Activated T-helper 9 cell treated with anti-CD3 and anti-CD28 coated beads, Interleukin-2, amount 50 U/mL, for 16 hours (primary cell): ENCODE results near the gene RNF125.
"Not testable (repeated sequence)": the region's sequence is repeated elsewhere in the genome, so short reads cannot be mapped to it uniquely, and the experiment has no call there.

Experiments
- DNase-seq: peaks from one replicate; pipeline ENCODE4 v3.0.0-alpha.2; 2020; ENCODE audit warnings: low read depth

RNF125 gene

DNA sequence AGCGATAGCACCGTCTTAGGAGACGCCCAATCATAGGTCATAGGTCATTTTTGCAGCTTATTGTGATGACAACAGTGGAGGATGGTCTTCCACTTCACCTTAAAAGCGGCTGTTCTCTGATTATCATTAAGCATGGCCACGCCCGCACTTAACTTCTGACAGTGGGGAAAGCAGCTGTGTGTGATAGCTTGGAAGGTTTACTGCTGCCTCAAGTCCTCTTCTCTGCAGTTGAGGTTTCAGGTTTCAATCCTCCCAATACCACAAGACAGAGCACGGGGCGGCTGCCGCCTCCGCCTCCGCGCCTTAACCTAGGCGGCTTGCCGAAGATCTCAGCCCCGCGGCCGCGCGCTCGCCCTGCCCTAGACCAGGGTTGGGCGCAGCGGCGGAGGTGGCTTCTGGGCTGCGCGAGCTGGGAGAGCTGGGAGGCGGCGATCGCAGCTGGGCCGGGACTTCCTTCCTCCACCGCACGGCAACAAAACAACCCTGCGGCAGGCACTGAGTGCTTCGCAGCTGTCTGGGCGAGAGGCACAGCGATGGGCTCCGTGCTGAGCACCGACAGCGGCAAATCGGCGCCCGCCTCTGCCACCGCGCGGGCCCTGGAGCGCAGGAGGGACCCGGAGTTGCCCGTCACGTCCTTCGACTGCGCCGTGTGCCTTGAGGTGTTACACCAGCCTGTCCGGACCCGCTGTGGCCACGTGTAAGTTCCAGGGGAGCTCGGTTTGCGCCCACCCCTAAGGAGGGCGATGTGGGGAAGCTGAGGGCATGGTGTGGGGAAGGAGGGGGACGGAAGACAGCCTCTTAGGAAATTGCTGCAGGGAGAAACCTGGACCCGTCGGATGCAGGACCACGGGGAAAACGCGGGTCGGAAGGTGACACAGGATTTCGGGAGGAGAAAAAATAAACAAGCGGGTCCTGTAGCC lies at the start of gene RNF125:
Gene RNF125 (plus strand): TSS at position 495 of the 920 bp plus-strand sequence. CDS start 39 bp downstream, at position 534.
- peak; percentile 79 for DNase-seq

DNA sequence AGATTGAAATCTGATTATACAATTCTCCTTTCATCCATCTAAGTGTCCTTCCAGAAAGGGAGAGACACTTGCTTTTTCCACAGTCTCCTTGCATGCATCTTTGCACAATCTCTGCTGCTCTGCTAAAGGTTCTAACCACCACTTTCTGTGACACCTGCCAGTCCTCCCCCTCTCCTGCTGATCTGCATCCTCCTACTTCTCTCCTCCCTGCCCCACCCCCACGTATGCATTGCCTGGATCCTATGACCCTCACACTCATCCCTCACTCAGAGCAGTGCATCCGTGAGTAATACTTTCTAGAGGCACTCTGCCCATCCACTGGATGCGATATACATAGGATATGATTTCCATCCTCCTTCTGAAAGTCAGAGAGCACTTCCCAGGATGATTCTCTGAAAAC lies 48.0 kb upstream of the RNF125 start:
- DNase-seq: no peak

DNA sequence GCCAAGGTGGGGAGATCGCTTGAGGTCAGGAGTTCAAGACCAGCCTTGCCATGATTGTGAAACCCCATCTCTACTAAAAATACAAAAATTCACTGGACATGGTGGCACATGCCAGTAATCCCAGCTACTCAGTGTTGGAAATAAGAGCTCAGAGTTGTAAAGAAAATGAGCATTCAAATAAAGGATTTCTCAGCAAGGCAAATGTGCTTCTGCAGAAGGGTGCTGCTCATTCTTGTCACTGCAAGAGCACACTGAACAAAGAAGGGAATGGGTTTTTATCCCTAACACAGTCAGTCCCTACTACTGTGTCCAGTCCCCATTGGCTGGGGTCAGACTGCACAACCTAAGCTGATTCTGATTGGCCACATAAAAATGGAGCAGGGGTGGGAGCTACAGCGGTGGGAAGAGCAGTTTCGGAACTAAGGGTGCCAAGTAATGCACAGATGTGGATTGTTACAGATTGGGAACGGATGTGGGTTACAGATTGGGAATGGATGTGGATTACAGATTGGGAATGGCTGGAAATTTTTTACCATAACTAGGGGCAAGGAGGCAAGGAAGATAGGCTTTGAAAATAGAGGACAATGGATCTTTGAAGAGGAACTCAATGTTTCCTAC lies 44.6 kb upstream of the RNF125 start:
- DNase-seq: no peak

DNA sequence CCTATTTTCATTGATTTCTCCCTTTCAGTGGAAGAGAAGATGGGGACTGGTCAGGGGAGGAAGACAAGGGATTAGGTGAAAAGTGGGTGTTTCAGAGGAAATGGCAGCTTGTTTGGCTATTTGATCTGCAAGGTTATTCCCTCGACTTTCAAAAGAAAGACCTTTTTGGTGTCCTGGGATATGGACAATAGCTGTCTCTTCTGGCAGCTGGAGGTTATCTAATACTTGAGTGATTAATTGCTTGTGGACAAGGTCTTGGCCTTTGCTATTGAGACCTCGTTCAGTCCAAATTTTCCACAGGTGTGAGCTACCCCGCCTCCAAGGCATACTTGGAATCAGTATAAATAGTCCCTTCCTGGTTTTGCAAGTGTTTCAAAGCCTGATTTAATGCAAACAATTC lies 42.4 kb upstream of the RNF125 start:
- no peak for DNase-seq

DNA sequence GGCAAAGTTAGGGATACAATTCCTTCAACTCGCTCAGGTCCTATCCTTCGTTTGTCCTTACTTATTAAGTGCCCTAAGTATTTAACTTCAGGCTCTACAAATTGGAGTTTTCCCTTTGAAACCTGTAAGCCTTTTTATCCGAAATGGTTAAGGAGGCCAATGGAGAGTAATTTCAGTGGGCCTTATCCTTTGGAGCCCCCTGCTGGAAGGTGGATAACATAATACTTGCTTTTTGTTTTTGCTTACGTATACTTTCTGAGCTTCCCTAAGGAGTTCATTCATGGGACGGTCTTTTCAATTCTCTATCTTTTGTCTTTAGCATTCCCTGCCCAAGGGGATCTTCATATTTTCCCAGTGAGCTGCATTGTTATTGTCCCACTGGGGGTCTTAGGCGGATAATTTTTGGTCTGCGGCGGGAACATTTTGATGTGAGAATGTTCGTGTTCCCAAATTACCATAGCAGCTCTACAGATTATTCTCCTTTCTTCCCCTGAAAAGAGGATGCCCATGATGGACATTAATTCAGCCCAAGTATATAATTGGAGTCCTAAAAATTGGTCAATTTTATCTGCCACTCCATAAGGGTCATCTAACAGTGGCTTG lies 41.3 kb upstream of the RNF125 start:
- DNase-seq: no peak

DNA sequence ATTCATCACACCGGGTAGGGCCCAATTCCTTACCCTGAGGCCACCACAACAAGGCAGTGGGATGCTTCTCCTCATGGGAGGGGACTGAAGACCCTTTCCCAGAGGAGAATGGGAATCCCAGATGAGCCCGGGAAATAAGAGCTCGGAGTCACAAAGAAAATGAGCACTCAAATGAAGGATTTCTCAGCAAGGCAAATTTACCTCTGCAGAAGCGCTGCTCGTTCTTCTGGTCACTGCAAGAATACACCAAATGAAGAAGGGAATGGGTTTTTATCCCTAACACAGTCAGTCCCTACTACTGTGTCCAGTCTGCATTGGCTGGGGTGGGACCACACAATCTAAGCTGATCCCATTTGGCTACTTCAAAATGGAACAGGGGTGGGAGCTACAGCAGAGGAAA lies 40.0 kb upstream of the RNF125 start:
- no peak for DNase-seq

DNA sequence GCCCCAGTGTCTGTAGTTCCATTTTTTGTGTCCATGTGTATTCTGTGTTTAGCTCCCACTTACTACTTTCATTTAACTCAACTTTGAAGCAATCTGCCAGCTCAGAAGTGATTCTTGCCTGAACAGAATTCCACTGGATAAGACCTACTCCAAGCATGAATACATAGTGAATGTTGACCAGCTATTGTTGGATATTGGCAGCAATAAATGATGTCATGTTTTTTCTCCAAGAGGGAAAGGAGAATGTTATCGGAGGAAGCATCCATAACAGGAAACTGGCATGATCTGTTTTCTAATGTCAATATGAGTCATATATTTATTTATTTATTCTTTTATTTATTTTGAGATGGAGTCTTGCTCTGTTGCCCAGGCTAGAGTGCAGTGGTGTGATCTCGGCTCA lies 38.9 kb upstream of the RNF125 start:
- DNase-seq: no peak

DNA sequence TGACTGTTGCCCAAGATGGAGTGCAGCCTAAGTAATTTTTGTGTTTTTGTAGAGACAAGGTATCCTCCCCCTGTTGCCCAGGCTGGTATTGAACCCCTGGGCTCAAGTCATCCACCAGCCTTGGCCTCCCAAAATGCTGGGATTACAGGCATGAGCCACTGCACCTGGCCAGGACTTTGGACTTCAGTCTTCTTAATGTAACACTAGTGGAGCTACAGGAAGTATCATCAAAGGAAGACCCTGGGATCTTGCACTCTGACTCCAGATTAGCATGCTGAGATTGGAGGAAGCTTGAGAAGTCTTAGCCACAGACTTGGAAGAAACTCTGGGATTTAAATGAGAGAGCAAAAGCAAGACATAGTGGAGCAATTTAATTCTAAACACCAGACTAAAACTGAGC lies 37.8 kb upstream of the RNF125 start:
- no peak for DNase-seq

DNA sequence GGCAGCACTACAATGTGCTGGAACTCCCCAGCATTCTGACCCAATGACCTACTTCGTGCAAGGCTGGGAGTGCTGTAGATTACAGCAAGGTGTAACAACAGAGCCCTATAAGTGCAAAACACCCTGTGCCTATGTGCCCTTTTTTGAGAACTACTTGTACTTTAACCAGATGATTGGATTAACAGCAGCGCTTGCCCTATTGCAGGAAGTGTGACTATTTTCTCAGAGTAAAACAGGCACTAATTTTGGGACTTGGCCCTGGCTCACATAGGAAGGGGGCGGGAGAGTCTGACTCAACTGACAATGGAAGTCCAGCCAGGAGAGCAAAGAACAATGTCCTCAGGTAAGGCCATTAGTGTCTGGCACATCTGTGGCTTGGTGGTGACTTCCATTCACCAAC lies 35.6 kb upstream of the RNF125 start:
- no peak for DNase-seq

DNA sequence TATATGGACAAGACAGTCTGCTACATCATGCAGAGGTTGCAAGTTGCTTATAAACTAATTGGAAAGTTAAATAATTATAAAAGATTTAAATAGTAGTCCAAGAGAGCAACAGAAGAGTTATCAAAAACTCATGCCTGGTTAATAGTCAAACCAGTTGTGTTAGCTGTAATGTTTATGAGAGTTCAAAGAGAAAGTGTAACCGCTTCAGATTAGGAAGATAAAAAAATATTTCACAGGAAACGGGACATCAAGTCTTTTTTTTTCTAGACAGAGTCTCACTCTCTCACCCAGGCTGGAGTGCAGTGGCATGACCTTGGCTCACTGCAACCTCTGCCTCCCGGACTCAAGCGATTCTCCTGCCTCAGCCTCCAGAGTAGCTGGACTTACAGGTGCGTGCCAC lies 34.6 kb upstream of the RNF125 start:
- DNase-seq: no peak

DNA sequence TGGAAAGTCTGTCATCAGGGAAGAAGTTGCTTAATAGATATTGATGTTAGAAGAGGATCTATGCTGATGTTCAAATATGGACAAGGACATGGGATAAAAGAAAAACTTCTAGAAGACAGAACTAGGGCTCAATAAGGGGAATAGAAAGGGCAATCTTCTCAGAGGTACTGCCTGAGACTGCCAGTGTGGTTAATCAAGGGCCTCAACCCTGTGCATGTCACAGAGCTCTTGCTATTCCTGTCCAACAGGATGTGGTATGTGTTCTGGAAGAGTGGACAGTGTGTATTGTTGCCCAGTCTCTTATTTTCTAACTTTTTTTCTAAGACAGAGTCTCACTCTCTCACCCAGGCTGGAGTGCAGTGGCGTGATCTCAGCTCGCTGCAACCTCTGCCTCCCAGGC lies 27.8 kb upstream of the RNF125 start:
- no peak for DNase-seq

DNA sequence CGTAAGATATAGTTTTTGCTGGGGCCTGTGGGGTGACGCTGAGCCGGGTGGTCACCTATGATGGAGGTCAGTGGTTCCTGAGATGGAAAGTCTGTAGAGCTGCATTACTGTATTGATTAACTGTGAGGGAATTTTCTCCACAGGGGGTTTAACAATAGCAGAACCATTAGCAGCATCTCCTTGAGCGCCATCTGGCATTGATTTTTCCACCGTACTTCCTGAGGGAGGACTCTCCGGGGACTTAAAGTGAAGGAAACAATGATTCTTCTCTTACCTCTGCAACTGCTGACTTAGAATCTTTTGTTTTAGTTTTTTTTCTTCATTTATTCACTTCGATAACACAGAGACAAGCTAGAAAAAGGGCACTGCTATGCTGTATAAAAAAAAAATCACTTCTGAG lies 22.6 kb upstream of the RNF125 start:
- no peak for DNase-seq

DNA sequence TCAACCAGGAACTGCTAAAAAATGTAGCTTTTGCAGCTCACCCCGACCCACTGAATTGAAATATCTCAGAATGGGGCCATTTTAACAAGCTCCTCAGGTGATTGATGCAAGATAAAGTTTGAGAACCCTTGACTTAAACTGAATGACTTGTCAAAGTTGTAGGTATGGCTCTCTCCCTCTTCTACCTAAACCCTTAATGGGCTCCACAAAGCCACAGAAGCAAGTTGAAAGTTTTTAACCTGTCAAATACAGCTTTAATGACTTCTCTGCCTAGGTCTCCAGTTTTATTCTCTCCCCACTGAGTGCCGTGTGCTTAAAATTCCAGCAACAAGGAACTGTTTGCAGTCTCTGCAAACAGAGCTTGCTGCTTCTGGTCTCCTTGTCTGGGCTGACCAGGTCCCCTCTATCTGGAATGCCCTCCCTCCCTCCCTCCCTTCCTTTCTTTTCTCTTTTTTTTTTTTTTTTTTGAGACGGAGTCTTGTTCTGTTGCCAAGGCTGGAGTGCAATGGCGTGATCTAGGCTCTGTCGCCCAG lies 19.7 kb upstream of the RNF125 start:
- DNase-seq: no peak

DNA sequence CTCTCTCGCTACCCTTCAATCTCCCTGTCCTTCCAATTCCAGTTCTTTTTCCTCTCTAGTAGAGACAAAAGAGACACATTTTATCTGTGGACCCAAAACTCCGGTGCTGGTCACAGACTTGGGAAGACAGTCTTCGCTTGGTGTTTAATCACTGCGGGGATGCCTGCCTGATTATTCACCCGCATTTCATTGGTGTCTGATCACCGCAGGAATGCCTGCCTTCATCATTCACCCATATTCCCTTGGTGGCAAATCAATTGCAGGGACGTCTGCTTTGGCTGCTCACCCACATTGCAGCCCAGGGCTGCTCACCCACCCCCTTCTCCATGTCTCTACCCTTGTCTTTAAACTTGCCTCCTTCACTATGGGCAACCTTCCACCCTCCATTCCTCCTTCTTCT lies 17.5 kb upstream of the RNF125 start:
- DNase-seq: not testable (repeated sequence)

DNA sequence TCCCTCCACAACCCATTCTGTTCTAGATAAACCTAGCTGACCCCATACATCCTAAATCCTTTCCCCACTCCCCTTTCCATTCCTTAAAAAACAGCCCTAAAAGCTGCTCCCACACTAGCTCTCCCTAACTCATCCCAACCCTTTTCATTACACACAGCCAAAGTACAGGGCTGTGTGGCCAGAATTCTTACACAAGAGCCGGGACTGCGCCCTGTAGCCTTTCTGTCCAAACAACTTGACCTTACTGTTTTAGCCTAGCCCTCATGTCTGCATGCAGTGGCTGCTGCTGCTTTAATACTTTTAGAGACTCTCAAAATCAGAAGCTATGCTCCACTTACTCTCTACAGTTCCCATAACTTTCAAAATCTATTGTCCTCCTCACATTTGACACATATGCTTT lies 14.8 kb upstream of the RNF125 start:
- DNase-seq: not testable (repeated sequence)

DNA sequence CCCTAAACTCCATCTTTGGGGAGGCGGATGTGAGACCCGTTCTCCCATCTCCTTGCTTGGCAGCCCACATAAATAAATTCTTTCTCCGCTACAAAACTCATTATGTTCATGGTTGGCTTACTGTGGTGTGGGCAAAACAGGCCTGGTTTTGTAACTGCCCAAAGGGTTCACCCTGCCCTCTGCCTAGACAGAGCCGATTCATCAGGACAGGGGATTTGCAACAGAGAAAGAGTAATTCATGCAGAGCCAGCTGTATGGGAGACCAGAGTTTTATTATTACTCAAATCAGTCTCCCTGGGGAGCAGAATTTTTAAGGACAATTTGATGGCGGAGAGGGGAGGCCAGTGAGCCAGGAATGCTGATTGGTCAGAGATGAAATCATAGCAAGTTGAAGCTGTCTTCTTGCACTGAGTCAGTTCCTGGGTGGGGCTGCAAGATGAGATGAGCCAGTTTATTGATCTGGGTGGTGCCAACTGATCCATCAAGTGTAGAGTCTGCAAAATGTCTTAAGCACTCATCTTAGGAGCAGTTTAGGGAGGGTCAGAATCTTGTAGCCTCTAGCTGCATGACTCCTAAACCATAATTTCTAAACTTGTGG lies 8.4 kb upstream of the RNF125 start:
- DNase-seq: no peak

DNA sequence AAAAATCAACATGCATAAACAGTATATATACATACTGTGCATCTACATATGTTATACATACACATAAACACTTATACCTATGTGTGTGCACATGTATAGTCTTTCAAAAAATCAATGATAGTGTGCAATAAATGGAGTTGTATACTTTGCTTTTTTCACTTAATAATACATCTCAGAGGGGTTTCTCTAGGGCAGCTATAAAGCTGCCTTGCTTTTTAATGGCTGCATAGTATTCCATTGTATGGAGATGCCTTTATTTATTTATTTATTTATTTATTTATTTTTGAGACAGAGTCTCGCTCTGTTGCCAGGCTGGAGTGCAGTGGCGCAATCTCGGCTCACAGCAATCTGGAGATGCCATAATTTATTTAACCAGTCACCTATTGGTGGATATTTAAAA lies 7.4 kb upstream of the RNF125 start:
- DNase-seq: no peak

DNA sequence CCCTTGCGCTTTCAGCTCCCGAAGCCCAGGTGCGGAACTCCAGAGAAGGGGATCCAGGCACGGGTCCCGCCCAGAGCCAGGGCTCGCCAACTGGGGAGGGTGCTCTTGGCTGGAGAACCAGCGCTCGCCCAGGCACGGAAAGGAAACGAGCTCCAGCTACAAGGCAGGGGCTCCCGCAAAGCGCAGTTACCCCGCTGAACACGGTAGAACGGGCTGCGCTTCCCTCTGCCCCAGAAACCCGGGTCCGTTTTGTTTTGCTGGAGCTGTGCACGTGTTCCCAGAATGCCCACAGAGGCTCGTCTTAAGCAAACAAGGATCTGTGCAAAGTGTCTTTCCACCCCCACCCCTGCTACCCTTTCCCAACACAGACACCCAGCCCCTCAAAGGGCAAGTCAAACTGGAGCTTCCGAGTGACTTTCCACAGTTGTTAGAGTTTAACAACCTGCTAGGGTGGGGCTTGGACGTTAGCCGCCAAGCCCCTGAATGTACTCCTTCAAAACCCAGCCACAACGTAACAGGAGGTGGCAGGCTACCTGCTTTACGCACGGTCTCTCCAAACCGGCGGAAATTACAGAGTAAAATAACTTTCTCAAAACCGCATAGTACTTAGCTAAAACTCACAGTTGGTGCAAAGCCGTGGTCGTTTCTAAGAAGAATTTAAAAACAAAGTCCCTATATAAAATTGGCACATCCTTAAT lies 775 bp downstream of the RNF125 start:
- peak; percentile 28 for DNase-seq

DNA sequence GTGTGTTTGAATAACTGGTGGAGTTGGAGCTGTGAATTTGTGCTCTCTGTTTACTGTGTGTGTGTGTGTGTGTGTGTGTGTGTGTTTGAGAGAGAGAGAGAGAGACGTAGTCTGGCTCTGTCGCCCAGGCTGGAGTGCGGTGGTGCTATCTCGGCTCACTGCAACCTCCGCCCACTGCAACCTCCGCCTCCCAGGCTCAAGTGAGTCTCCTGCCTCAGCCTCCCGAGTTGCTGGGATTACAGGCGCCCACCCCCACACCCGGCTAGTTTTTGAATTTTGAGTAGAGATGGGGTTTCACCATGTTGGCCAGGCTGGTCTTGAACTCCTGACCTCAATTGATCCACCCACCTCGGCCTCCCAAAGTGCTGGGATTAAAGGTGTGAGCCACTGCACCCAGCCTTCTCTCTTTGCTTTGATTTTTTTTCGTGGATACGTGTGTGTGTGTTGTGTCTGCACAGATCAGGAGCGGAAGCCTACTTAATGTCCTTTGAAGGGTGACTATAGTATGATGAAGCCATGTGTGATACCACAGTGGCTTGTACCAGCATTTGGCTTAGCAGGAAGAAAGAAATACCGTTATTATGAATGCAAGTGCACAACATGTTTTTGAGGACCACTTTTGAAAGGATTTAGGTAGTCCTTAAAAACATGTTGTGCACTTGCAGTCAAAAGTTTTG lies 1.5 kb downstream of the RNF125 start:
- peak; percentile 22 for DNase-seq

DNA sequence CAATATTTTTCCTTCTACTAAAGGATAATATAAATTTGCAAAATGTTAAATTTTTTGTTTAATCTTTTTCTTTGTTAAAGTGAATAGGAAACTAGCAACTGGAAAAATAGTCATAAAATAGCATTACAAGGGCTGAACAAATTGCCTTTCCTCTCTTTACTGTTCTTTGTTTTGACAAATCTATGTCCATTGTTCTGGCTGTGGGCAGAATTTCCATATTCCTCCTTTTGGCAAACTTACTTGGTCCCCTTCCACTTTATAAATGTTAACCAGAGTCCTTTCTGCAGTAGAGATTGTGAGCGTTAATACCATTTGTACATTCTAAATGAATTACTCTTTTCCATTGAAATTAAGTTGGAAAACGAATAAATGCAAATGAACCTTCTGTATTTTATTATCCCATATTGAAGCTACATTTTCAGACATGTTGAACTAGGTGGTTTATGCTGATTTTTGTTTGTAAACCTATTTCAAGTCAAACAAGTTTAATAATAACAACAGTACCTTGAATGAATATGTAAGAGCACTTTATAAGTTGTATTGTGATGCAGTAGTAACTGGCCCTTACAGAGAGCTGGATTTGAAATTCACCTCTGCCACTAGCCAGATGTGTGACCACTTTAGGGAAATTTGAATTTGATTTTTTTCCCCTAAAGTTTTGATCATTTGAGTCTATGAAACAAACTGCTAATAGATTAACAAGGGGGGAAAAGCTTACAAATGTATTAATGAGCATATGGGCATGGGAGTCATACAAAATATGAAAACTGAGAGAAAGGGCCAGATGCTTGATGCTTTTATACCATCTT lies 3.3 kb downstream of the RNF125 start:
- no peak for DNase-seq
